Kidney (tissue), 14 donors: ENCODE data around the gene GPR157. TPM values are rescaled to one million over a fixed set of nuclear protein-coding genes. Genes with fewer than 3 reads are reported as not detected.
A peak's percentile ranks its signal among the peaks of the same experiment; 100 is the strongest.

Source experiments
- DNase-seq, 5 donors: peaks; one replicate each; pipeline ENCODE4 v3.0.0-alpha.2; 2013 to 2020
- FAIRE-seq: peaks from 2 replicates; lab custom pipeline; 2012; peaks lifted over from hg19 to GRCh38; lab: Jason Lieb, UNC
- H3K27ac ChIP-seq, 2 donors: one replicate each; pipeline ENCODE4 v1.7.0; 2013; ENCODE audit warnings: low read depth in 2 of 2, low read length in 2 of 2, inconsistent platforms in 1 of 2
- H3K27me3 ChIP-seq: one replicate; pipeline ENCODE4 v1.7.1; 2013; ENCODE audit warnings: low read length, inconsistent platforms; ENCODE audit not compliant: control insufficient read depth, insufficient read depth
- H3K36me3 ChIP-seq, 3 donors: one replicate each; pipeline versions ENCODE4 v1.7.0 to v1.7.1; 2013; ENCODE audit warnings: low read length in 3 of 3, control low read depth in 1 of 3, inconsistent platforms in 1 of 3; ENCODE audit not compliant: insufficient read depth in 3 of 3, control insufficient read depth in 2 of 3
- H3K4me1 ChIP-seq, 3 donors: one replicate each; pipeline versions ENCODE4 v1.7.0 to v1.7.1; 2013; ENCODE audit warnings: low read length in 3 of 3, inconsistent platforms in 1 of 3, low read depth in 1 of 3; ENCODE audit not compliant: control insufficient read depth in 2 of 3, insufficient read depth in 2 of 3
- H3K4me3 ChIP-seq, 3 donors: one replicate each; pipeline versions ENCODE4 v1.7.0 to v1.8.1; 2013; ENCODE audit warnings: low read length in 3 of 3, control low read depth in 1 of 3, inconsistent platforms in 1 of 3
- H3K9ac ChIP-seq, 3 donors: one replicate each; pipeline versions ENCODE4 v1.7.0 to v1.7.1; 2013; ENCODE audit warnings: low read length in 3 of 3, control low read depth in 1 of 3, inconsistent platforms in 1 of 3
- H3K9me3 ChIP-seq, 3 donors: one replicate each; pipeline versions ENCODE4 v1.7.0 to v1.7.1; 2013; ENCODE audit warnings: low read length in 3 of 3, control low read depth in 1 of 3, inconsistent platforms in 1 of 3; ENCODE audit not compliant: control insufficient read depth in 2 of 3, insufficient read depth in 1 of 3
- intact Hi-C: fragments of 100-400 bp; cut with DNase I; formaldehyde crosslinking; loops from one replicate; pipeline ENCODE4 v1.11.1; 2022
- polyA plus RNA-seq: library from polyadenylated mRNA; stranded (reverse); fragments of 350-450 nt; fragmentation: Illumina TruSeq; extraction: RNeasy Lipid Tissue Mini Kit (QIAGEN cat#74804); gene quantifications from one replicate; pipeline ENCODE4 v1.2.3, GENCODE V29; 2014; ENCODE audit warnings: low read depth, low replicate concordance; ENCODE audit not compliant: insufficient read depth
- total RNA-seq: library from RNA; stranded (reverse); fragmentation: NEBNext Ultra II Directional; extraction: Animal tissue kit (Norgen Biotek cat#: 25700); gene quantifications from one replicate; pipeline ENCODE4 v1.2.1, GENCODE V29; 2021
- TF ChIP-seq, protein P1 (sequence below): IDR thresholded peaks from 3 replicates; pipeline ENCODE4 v1.5.1; 2012; ENCODE audit warnings: mild to moderate bottlenecking, moderate library complexity, borderline replicate concordance; ENCODE audit not compliant: insufficient read depth; ENCODE audit errors: extremely low read depth
- donor health status: control.
- donor health status: control.
- donor health status: control.
- donor health status: control.
- donor health status: control.
- donor health status: DM: yes; HTN: yes; CAD: no.
- donor health status: Normal renal cell carcinoma (clear cell type).

Gene GPR157
- total and polyA plus RNA-seq, 2 donors from 2014 or later: 3.2 to 9.1 TPM

- no peaks in the 10 kb centered on the region for H3K27me3 ChIP-seq
- peak overlapping the region; percentile 79 to 94 for H3K27ac ChIP-seq
- TF ChIP-seq, protein P1, sequence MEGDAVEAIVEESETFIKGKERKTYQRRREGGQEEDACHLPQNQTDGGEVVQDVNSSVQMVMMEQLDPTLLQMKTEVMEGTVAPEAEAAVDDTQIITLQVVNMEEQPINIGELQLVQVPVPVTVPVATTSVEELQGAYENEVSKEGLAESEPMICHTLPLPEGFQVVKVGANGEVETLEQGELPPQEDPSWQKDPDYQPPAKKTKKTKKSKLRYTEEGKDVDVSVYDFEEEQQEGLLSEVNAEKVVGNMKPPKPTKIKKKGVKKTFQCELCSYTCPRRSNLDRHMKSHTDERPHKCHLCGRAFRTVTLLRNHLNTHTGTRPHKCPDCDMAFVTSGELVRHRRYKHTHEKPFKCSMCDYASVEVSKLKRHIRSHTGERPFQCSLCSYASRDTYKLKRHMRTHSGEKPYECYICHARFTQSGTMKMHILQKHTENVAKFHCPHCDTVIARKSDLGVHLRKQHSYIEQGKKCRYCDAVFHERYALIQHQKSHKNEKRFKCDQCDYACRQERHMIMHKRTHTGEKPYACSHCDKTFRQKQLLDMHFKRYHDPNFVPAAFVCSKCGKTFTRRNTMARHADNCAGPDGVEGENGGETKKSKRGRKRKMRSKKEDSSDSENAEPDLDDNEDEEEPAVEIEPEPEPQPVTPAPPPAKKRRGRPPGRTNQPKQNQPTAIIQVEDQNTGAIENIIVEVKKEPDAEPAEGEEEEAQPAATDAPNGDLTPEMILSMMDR: no peak
- FAIRE-seq: no peak
- peak overlapping the region in 2 of 3 donors; percentile 18 to 39 for H3K4me3 ChIP-seq
- no peaks in the 10 kb centered on the region for H3K36me3 ChIP-seq
- DNase-seq: peak; percentile 80 to 97 (median 87)
- H3K9me3 ChIP-seq: no peaks in the 10 kb centered on the region
- no peak overlapping the region for H3K9ac ChIP-seq
- intact Hi-C loops: no loop called here
- peaks cover 0 to 4% (median 0%) of the 10 kb centered on the region in 3 donors for H3K4me1 ChIP-seq
These were observed 552 bp upstream of the GPR157 start for GRCh38 chr1:9129266-9130041.

DNA sequence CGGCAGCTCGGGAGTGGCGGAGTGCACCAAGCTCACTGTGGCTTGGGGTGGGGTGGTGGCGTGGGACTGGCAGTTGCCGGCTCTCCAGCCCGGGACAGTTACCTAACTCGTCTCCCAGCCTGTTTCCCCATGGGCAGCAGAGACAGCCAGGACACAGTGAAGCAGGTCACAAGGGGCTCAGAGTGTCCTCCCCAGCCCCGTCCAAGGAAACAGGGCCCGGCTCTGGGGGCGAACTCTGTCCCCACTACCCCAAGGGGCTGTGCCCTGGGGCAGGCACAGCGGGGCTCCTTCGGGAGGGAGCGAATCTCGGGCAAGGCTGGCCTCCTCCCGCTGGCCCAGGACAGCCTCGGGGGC lies 759 bp downstream of the GPR157 start:
- H3K9me3 ChIP-seq: no peaks in the 10 kb centered on the region
- H3K36me3 ChIP-seq: no peaks in the 10 kb centered on the region
- no peaks in the 10 kb centered on the region for H3K27me3 ChIP-seq
- peaks cover 0 to 4% (median 0%) of the 10 kb centered on the region in 3 donors for H3K4me1 ChIP-seq
- H3K4me3 ChIP-seq: peak overlapping the region in 2 of 3 donors; percentile 57 to 80
- peak overlapping the region in 2 of 3 donors; percentile 55 to 87 for H3K9ac ChIP-seq
- TF ChIP-seq, protein P1: no peak
- peak in 1 of 5 donors; percentile 54 for DNase-seq
- intact Hi-C loops: no loop called here
- peak overlapping the region; percentile 58 to 74 for H3K27ac ChIP-seq
- FAIRE-seq: no peak

DNA sequence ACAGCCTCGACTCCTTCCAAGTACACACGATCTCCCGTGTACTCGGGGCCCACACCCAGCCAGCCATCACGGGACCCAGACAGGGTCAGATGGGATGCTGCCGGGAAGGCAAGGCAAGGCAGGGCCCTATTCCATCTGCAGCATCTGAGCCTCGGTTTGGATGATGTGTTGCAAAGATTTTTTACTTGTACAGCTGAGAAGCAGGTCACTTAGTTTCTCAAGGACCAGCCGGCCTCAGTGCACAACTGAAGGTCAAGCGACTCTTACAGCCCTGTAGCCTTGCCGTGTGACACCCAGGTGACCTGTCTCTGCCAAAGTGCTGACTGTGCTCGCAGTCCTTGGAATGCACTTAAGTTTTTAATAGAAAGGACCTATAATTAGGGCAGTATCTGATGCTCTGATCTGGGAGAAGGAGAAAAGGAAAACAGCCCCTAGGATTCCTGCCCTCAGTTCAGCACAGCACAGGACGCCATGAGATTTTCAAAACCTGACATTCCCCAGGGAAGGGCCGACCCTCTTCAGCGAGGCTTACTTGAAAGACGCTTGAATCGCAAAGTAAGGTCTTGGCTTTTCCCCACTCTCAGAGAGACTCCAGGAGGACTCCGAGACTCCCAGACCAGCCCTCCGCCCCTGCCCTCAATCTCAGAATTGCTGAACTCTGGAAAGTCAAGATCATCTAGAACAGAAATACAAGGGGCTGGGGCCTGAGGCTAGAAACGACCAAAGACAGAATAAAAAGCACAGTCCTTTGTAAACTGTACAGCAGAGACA lies 1.3 kb downstream of the GPR157 start:
- Histone ChIP-seq H3K4me1 (peaks cover 0 to 4% (median 0%) of the 10 kb centered on the region in 3 donors), H3K27me3 (no peaks in the 10 kb centered on the region), H3K27ac (peak overlapping the region; percentile 58 to 74), H3K9me3 (no peaks in the 10 kb centered on the region), H3K36me3 (no peaks in the 10 kb centered on the region), H3K9ac (peak overlapping the region in 1 of 3 donors; percentile 87), H3K4me3 (peak overlapping the region in 2 of 3 donors; percentile 57 to 80)
- no peak for FAIRE-seq
- TF ChIP-seq, protein P1: no peak
- DNase-seq: peak in 1 of 5 donors; percentile 48
- intact Hi-C loops: no loop called here
